Measurements from ENCODE around the gene DSTN. TPM values are rescaled to one million over a fixed set of nuclear protein-coding genes. Genes with fewer than 3 reads are reported as not detected.
A peak's percentile ranks its signal among the peaks of the same experiment; 100 is the strongest.

Gene DSTN
- total RNA-seq, 1 donor from 2014 or later: 326 TPM

DNA sequence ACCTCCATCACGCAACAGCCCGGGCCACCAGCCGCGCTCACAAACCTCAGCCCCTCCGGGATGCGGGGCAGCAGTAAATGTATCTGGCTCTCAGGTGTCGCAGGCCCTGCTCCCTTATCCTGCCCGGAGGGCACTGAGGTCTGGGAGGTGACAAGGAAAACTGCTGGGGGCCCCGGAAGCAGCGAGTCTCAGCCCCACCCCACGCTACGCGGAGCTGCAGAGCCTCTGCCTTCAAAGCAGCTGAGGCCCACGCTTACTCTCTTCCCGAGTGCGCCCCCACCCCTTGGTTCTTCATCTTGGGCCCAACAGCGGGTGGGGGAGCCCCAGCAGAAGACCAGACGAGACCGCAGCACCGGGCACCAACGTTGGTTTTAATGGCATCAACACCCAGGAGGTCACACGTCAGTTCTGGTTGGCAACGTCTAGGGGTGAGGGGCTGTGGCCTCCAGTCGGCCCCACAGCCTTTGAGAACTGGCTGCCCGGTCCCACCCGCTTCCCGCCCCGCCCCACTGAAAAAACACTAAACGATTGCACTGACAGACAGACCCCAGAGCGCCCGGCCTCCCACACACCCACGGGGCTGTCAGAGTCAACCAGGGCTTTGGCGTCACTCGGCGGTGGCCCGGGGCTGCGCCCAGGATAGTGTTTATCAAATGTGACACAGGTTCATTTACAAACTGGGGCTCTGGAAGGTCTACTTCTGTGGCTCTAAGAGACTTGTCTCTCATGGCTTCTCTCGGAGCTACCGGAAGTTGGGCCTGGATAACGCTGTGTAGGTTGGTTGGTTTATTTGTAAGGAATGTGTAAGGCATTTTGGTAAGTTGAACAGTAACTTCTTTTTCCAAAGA is 43.7 kb downstream of the DSTN start:
- TF ChIP-seq POLR2A (IDR thresholded peaks at IDR 0.05) (no peak), POLR2AphosphoS5 (IDR thresholded peaks at IDR 0.05; ENCODE audit: insufficient read depth in 1 of 2, low read depth in 1 of 2) (no peak)
- TF ChIP-seq, protein P1, sequence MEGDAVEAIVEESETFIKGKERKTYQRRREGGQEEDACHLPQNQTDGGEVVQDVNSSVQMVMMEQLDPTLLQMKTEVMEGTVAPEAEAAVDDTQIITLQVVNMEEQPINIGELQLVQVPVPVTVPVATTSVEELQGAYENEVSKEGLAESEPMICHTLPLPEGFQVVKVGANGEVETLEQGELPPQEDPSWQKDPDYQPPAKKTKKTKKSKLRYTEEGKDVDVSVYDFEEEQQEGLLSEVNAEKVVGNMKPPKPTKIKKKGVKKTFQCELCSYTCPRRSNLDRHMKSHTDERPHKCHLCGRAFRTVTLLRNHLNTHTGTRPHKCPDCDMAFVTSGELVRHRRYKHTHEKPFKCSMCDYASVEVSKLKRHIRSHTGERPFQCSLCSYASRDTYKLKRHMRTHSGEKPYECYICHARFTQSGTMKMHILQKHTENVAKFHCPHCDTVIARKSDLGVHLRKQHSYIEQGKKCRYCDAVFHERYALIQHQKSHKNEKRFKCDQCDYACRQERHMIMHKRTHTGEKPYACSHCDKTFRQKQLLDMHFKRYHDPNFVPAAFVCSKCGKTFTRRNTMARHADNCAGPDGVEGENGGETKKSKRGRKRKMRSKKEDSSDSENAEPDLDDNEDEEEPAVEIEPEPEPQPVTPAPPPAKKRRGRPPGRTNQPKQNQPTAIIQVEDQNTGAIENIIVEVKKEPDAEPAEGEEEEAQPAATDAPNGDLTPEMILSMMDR (IDR thresholded peaks at IDR 0.05): no peak
- Histone ChIP-seq H3K36me3 (peaks cover 0 to 17% of the 10 kb centered on the region in 2 donors), H3K27me3 (no peaks in the 10 kb centered on the region), H3K4me1 (peaks cover 65% of the 10 kb centered on the region), H3K9me3 (no peaks in the 10 kb centered on the region), H3K27ac (peak overlapping the region; percentile 66), H3K4me3 (no peak overlapping the region)
- peak; percentile 86 to 93 for DNase-seq (ENCODE audit: extremely low spot score in 2 of 2)
- intact Hi-C loops (cut with DNase I): loop anchor here (2.0 kb wide), 2 partner anchors 41 to 77 kb away; no protein-coding TSS in a partner anchor

DNA sequence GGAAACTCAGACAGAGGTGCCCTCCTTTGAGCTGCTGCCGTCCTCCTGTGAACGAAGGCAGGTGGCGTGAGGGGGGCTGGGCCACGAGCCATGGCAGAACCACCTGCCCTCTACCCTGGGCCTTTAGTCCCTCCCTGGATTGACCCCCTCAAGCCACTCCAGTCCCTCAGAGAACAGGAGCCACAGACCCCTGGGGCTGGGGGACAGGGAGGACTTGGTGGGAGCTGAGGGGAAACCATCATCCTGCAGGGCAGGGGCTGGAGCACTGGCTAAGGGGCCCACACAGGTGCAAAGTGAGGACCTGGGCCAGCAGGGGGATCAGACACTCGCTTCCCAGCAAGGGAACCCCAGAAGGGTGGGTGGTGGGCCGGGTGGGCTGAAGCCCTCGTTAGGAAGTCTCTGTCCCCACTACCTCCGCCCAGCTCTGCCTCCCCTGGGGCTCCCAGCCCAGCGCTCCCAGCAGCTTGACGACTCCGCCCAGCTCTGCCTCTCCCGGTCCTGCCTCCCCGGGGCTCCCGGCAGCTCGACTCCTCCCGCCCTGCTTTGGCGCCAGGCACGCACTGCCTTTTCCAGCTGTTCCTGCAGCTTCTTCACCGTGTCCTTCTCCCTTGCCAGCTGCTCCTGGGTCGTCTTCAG is 44.4 kb downstream of the DSTN start:
- TF ChIP-seq, protein P1 (IDR thresholded peaks at IDR 0.05): no peak
- TF ChIP-seq POLR2A (IDR thresholded peaks at IDR 0.05) (no peak), POLR2AphosphoS5 (IDR thresholded peaks at IDR 0.05; ENCODE audit: insufficient read depth in 1 of 2, low read depth in 1 of 2) (peak in 1 of 2 donors; percentile 58)
- peak; percentile 87 to 96 for DNase-seq (ENCODE audit: extremely low spot score in 2 of 2)
- no peaks in the 10 kb centered on the region for H3K9me3 ChIP-seq
- peak overlapping the region; percentile 66 for H3K27ac ChIP-seq
- H3K4me1 ChIP-seq: peaks cover 62% of the 10 kb centered on the region
- H3K27me3 ChIP-seq: no peaks in the 10 kb centered on the region
- H3K4me3 ChIP-seq: no peak overlapping the region
- intact Hi-C loops (cut with DNase I): loop anchor here (2.0 kb wide), 1 partner anchor 41 kb away; no protein-coding TSS in a partner anchor
- peaks cover 0 to 20% of the 10 kb centered on the region in 2 donors for H3K36me3 ChIP-seq

DNA sequence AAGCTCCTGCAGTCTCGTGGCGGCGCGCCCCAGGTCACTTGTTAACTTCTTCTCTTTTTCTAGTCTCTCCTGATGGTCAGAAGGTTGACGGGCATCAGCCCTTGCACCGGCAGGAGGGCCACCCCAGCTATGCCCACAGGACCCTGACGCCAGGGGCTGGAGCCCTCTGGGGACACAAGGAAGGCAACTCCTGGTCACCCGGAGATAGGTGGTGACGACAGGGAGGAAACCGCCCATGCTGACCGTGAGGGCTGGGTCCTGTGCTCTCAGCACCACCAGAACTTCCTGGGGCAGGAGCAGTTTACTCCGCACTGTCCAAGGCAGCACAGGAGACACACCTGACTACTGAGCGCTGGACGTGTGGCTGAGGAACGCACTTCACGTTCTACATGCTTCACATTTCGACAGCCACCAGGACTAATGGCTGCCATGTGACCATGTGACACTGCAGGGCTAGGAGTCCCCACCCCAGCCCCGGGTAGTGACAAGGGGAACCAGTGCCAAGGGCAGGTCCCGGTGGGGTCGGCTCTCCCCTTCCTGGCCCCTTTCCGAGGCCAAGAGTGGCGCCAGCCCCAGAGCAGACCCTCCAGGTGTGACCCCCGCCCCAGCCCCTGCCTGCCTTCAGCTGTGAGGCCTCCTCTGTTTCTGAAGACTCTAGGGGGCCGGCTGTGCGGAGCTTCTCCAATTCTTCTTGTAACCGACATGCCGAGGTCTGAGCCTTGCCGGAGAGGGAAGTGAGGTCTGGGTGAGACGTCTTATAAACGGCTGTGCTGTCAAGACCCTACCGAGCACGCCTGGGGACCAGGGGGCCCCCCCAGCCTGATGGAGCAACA is 45.2 kb downstream of the DSTN start:
- TF ChIP-seq, protein P1 (IDR thresholded peaks at IDR 0.05): no peak
- peak in 1 of 2 donors; percentile 29 for TF ChIP-seq POLR2AphosphoS5 (IDR thresholded peaks at IDR 0.05; ENCODE audit: insufficient read depth in 1 of 2, low read depth in 1 of 2)
- DNase-seq (ENCODE audit: extremely low spot score in 2 of 2): peak; percentile 90
- H3K9me3 ChIP-seq: no peaks in the 10 kb centered on the region
- H3K4me1 ChIP-seq: peaks cover 55% of the 10 kb centered on the region
- peaks cover 0 to 27% of the 10 kb centered on the region in 2 donors for H3K36me3 ChIP-seq
- no peak overlapping the region for H3K4me3 ChIP-seq
- peak overlapping the region; percentile 30 for H3K27ac ChIP-seq
- H3K27me3 ChIP-seq: no peaks in the 10 kb centered on the region
- intact Hi-C loops (cut with DNase I): loop anchor here (2.0 kb wide), 1 partner anchor 42 kb away; no protein-coding TSS in a partner anchor

DNA sequence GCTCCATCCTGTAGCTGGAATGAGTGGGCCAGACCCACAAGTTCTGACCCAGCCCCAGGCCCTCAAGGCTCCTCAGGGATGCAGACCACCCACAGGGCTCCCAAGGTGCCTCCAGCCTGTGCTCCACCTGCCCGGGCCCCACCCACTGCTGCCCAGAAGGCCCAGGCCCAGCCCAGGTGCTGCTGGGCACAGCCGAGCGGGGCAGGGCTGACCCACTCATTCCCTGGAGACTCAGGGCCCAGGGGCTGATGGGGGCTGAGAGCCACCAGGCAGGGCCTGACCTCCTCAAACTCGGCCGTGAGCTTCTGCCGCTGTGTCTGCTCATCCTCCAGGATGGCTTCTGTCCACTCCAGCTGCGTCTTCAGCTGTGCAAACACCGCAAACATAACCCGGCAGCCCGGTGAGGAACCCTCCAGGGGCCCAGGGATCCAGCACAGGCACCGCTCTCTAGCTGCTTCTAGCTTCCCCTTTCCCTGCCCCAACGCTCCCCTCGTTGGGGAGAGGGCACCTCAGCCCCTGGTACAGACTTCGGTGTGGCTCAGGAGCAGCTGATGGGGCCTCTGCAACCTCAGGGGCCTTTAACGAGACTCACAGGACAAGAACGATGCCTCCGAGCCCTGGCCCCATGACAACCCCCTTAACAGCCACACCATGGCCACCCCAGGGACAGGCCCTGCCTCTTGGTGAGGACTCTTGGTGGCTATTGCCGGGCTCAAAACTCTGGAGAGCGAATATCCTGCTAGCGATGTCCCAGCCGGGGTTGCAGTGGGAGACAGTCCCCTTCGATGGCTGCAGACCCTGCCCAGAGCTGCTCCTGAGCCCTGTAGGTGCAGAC is 46.0 kb downstream of the DSTN start:
- H3K4me3 ChIP-seq: no peak overlapping the region
- peak in 1 of 2 donors; percentile 87 for DNase-seq (ENCODE audit: extremely low spot score in 2 of 2)
- H3K27me3 ChIP-seq: no peaks in the 10 kb centered on the region
- peak overlapping the region; percentile 30 for H3K27ac ChIP-seq
- no peaks in the 10 kb centered on the region for H3K9me3 ChIP-seq
- TF ChIP-seq, protein P1 (IDR thresholded peaks at IDR 0.05): no peak
- TF ChIP-seq POLR2AphosphoS5 (IDR thresholded peaks at IDR 0.05; ENCODE audit: insufficient read depth in 1 of 2, low read depth in 1 of 2) (no peak), POLR2A (IDR thresholded peaks at IDR 0.05) (no peak)
- intact Hi-C loops (cut with DNase I): loop anchor here (2.0 kb wide), 1 partner anchor 43 kb away; no protein-coding TSS in a partner anchor
- H3K36me3 ChIP-seq: peaks cover 0 to 35% of the 10 kb centered on the region in 2 donors
- peaks cover 47% of the 10 kb centered on the region for H3K4me1 ChIP-seq
